SU-DHL-6 (cell line): ENCODE measurements around the gene MTMR2.

Experiments
- CTCF ChIP-seq: fragments of 200-600 bp; sonication (generic); IDR thresholded peaks from one replicate; pipeline ENCODE4 v1.5.1; 2017; ENCODE audit warnings: antibody characterized with exemption, mild to moderate bottlenecking, low read length, moderate library complexity; ENCODE audit not compliant: insufficient read depth, poor library complexity, severe bottlenecking
- EZH2phosphoT487 ChIP-seq: fragments of 200-600 bp; sonication (generic), shearing (Covaris generic); conservative IDR thresholded peaks from 2 replicates; pipeline ENCODE4 v1.6.1; 2018; ENCODE audit warnings: mild to moderate bottlenecking, antibody characterized with exemption, low read length, moderate library complexity, mixed read lengths

GRCh38 chr11:95792200-95792599 is 131.7 kb downstream of the MTMR2 start:
- TF ChIP-seq CTCF, result no peak
- TF ChIP-seq EZH2phosphoT487, result no peak
